ENCODE results near the gene ERBB4.

The ERBB4 gene

DNA sequence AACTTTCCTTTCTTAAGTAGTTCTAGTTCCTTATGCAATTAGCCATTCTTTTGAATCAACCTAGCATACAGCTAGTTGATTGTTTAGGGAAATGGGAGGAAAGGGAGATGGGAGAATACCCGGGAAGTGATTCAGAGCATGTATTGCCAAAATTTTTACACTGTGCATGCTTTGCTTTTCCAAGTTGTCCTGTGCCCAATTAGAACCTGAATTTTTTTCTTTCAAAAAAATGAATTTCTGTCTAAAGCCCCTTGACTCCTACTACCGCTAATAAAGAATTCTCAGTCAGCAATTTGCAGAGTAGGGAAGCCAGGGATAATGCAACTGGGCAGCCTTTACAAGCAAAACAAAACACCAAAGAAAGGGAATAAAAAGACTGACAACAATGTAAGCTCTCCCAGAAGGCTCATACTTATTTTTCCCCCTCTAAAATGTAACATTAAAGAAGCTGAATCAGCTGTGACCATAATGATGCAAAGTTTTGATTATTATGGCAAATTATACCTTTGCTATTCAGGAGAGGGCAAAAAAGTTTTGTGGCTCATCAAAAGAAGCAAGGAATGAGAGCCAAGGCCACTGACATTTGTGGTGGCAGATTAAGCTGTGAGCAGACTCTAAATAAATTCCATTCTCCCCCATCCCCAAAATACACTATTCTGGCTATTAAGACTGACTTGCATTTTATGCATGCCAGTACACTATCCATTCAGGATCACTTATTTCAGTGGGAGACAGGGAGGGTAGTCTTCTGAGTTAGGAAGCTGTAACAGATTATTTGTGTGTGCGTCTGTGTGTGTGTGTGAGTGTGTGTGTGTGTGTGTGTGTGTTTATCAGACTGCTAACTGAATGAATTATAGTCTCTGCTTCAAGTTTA, 174.3 kb downstream of the ERBB4 start:
- no peak for DNase-seq

DNA sequence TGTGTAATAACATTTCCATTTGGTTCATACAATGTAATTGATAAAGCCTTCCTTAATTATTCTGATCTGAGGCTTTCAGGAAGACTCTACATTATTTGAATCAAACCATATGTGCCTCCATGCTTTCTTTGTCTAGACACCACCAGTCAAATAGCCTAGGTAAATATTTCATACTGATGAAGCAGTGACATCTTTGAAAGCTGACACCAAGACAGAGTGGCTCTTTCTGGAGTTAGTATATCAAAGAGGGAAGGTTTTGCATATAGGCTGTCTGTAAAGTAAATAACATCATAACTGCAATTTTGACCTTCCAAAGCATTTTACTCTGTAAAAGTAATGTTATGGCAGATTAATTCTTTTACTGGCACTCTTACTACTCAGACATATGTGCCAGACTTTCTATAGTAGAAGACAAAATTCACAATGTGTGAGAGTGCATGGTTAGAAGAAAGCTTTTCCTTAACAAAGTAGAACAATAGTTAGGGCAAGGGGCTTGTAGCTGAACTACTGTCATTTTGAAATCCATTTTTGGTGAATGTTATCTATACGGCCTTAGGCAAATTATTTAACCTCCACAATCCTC, 177.3 kb downstream of the ERBB4 start:
- Histone ChIP-seq H3K27ac (no peak overlapping the region), H3K27me3 (ENCODE audit: insufficient read depth, low read depth, severe bottlenecking) (no peaks in the 10 kb centered on the region)

More for the DNA sequence above, 174.3 kb downstream of the ERBB4 start:
- H3K4me3 ChIP-seq (ENCODE audit: low read depth, low read length) = no peak overlapping the region
- no peaks in the 10 kb centered on the region for H3K9me3 ChIP-seq (ENCODE audit: severe bottlenecking)
- no peaks in the 10 kb centered on the region for H3K27me3 ChIP-seq (ENCODE audit: insufficient read depth, low read depth, severe bottlenecking)
- no peaks in the 10 kb centered on the region for H3K36me3 ChIP-seq
- no peak overlapping the region for H3K27ac ChIP-seq
- TF ChIP-seq, protein P1, sequence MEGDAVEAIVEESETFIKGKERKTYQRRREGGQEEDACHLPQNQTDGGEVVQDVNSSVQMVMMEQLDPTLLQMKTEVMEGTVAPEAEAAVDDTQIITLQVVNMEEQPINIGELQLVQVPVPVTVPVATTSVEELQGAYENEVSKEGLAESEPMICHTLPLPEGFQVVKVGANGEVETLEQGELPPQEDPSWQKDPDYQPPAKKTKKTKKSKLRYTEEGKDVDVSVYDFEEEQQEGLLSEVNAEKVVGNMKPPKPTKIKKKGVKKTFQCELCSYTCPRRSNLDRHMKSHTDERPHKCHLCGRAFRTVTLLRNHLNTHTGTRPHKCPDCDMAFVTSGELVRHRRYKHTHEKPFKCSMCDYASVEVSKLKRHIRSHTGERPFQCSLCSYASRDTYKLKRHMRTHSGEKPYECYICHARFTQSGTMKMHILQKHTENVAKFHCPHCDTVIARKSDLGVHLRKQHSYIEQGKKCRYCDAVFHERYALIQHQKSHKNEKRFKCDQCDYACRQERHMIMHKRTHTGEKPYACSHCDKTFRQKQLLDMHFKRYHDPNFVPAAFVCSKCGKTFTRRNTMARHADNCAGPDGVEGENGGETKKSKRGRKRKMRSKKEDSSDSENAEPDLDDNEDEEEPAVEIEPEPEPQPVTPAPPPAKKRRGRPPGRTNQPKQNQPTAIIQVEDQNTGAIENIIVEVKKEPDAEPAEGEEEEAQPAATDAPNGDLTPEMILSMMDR (IDR thresholded peaks at IDR 0.05; ENCODE audit: low read depth, low read length) = no peak

DNA sequence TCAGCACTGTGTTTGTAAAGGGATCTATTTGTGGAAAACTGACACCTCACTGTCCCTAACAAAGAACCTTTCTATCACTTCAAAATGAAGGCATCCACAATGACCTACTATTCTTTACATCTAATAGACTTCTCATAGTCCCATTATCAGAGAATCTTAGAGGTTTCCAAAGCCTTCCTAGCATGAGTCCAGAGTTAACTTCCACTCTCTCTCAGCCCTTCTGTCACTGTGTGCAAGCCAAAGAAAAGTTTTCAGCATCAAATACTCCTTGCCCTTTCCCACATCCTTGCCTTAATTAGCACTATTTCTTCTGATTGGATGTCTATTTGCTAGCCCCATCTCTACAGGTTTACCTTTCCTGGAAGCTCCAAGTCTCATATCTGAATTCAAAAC, 178.5 kb downstream of the ERBB4 start:
- Histone ChIP-seq H3K36me3 (no peaks in the 10 kb centered on the region), H3K4me3 (ENCODE audit: low read depth, low read length) (no peak overlapping the region), H3K27me3 (ENCODE audit: insufficient read depth, low read depth, severe bottlenecking) (no peaks in the 10 kb centered on the region), H3K9me3 (ENCODE audit: severe bottlenecking) (no peaks in the 10 kb centered on the region), H3K27ac (no peak overlapping the region)
- TF ChIP-seq, protein P1 (IDR thresholded peaks at IDR 0.05; ENCODE audit: low read depth, low read length) = no peak
- DNase-seq = no peak

More for the DNA sequence above, 177.3 kb downstream of the ERBB4 start:
- TF ChIP-seq, protein P1 (IDR thresholded peaks at IDR 0.05; ENCODE audit: low read depth, low read length) = no peak
- no peak for DNase-seq
- no peaks in the 10 kb centered on the region for H3K9me3 ChIP-seq (ENCODE audit: severe bottlenecking)
- H3K4me3 ChIP-seq (ENCODE audit: low read depth, low read length) = no peak overlapping the region
- H3K36me3 ChIP-seq = no peaks in the 10 kb centered on the region

DNA sequence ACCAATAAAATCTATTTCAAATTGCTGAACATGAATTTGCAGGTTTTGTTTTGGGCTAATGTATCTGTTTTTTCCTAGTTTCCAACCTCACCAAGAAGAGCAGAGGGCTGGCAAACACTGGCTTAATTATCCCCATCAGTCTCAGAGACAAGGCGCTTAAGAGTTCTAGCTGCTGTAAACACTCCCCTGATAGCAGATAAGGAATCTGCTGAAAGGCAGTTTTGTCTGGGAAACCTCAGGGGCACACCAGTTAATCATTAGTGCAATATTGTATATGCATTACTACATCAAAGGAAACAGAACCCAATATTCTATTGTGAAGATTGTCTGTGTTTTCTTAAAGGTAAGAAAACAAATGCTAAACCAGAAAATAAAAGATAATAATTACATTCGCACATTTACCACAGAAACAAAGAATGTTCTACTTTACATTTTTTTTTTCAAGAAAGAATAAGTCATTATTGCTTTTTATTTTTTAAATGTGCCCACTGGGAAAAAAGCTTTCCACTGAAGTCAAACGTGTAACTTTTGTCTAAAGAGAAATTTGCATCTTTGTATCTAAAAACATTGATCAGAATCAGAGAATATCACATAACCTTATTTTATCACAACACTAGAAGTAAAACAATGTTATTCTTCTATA, 179.1 kb downstream of the ERBB4 start:
- Histone ChIP-seq H3K4me3 (ENCODE audit: low read depth, low read length) (no peak overlapping the region), H3K9me3 (ENCODE audit: severe bottlenecking) (no peaks in the 10 kb centered on the region), H3K36me3 (no peaks in the 10 kb centered on the region), H3K27me3 (ENCODE audit: insufficient read depth, low read depth, severe bottlenecking) (no peaks in the 10 kb centered on the region), H3K27ac (no peak overlapping the region)
- no peak for DNase-seq
- TF ChIP-seq, protein P1 (IDR thresholded peaks at IDR 0.05; ENCODE audit: low read depth, low read length) = no peak

DNA sequence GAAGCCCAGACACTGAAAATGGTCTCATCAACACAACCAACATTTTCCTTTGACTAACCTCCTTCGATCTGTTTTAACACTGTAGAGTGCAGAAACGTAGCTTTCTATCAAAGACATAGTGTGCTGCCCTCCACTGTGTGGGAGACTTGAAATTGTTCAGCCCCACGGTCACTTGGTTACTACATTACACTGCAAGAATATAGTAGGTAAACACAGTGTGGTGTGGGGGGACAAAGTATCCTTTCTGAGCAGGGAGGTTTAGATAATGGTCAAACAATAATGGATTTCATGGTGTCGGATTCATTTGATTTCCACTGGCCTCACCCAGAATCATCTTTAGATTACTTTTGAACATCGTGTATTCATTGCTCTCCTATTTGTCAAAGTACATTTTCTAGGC, 181.0 kb downstream of the ERBB4 start:
- H3K9me3 ChIP-seq (ENCODE audit: severe bottlenecking) = no peaks in the 10 kb centered on the region
- H3K4me3 ChIP-seq (ENCODE audit: low read depth, low read length) = no peak overlapping the region
- no peak overlapping the region for H3K27ac ChIP-seq
- H3K36me3 ChIP-seq = no peaks in the 10 kb centered on the region
- no peak for DNase-seq
- no peaks in the 10 kb centered on the region for H3K27me3 ChIP-seq (ENCODE audit: insufficient read depth, low read depth, severe bottlenecking)
- TF ChIP-seq, protein P1 (IDR thresholded peaks at IDR 0.05; ENCODE audit: low read depth, low read length) = no peak
